Measurements from ENCODE around the gene TPST1.

TPST1 gene

DNA sequence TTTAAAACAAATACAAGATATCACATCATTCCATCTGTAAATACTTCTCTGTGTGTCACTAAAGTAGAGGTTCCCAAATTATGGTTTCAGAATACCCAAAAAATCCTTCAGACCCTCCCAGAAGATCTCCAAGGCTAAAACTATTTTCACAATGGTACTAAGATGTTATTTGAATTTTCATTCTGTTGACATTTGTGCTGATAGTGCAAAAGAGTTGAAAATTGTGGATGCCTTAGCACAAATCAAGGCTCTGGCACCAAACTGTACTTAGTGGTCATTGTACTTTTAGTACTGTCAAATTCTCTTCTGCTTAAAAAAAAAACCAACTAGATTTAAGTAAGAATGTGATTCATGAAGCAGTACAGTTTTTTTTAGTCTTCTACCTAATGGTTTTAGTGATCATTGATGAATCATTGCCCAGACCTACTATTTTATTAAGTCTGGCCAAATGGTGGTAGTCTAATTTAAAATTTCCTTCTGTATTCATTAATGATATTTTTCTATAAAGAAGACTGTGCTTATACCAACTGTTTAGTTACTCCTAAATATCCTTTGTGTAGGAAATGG, 50.5 kb downstream of the TPST1 start:
- Histone ChIP-seq H3K27me3 (ENCODE audit: control insufficient read depth, insufficient read depth, low read length) (no peaks in the 10 kb centered on the region), H3K4me1 (peaks cover 5% of the 10 kb centered on the region), H3K36me3 (ENCODE audit: control insufficient read depth, insufficient read depth, low read length) (no peaks in the 10 kb centered on the region), H3K79me2 (peaks cover 6% of the 10 kb centered on the region), H2AFZ (no peak overlapping the region), H3K4me3 (ENCODE audit: low read depth, low read length) (no peak overlapping the region), H3K27ac (no peak overlapping the region), H3K9ac (no peak overlapping the region), H3K4me2 (ENCODE audit: low read length) (no peak overlapping the region), H3K9me3 (ENCODE audit: control insufficient read depth, low read length) (no peaks in the 10 kb centered on the region)
- TF ChIP-seq, protein P1, sequence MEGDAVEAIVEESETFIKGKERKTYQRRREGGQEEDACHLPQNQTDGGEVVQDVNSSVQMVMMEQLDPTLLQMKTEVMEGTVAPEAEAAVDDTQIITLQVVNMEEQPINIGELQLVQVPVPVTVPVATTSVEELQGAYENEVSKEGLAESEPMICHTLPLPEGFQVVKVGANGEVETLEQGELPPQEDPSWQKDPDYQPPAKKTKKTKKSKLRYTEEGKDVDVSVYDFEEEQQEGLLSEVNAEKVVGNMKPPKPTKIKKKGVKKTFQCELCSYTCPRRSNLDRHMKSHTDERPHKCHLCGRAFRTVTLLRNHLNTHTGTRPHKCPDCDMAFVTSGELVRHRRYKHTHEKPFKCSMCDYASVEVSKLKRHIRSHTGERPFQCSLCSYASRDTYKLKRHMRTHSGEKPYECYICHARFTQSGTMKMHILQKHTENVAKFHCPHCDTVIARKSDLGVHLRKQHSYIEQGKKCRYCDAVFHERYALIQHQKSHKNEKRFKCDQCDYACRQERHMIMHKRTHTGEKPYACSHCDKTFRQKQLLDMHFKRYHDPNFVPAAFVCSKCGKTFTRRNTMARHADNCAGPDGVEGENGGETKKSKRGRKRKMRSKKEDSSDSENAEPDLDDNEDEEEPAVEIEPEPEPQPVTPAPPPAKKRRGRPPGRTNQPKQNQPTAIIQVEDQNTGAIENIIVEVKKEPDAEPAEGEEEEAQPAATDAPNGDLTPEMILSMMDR (IDR thresholded peaks at IDR 0.05): no peak

DNA sequence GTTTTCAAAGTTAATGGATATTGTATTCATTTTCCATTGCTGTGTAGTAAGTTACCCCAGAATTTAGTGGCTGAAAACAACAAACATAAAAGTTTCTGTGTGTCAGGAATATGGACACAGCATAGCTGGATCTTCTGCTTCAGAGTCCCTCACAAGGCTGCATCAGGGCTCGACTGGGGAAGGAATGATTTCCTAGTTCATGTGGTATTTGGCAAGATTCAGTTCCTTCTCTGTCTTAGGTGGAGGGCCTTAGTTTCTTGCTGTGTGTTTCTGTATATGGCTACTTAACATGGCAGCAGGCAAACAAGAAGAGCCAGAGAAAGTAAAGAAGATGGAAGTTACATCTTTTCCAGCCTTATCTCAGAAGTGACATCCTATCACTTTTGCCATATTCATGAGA, 51.1 kb downstream of the TPST1 start:
- no peak overlapping the region for H3K27ac ChIP-seq
- TF ChIP-seq, protein P1 (IDR thresholded peaks at IDR 0.05): no peak
- no peak overlapping the region for H3K4me3 ChIP-seq (ENCODE audit: low read depth, low read length)
- no peaks in the 10 kb centered on the region for H3K9me3 ChIP-seq (ENCODE audit: control insufficient read depth, low read length)
- H3K27me3 ChIP-seq (ENCODE audit: control insufficient read depth, insufficient read depth, low read length): no peaks in the 10 kb centered on the region
- H3K79me2 ChIP-seq: peaks cover 6% of the 10 kb centered on the region
- H2AFZ ChIP-seq: no peak overlapping the region
- peaks cover 9% of the 10 kb centered on the region for H3K4me1 ChIP-seq
- H3K36me3 ChIP-seq (ENCODE audit: control insufficient read depth, insufficient read depth, low read length): no peaks in the 10 kb centered on the region
- H3K9ac ChIP-seq: no peak overlapping the region
- no peak overlapping the region for H3K4me2 ChIP-seq (ENCODE audit: low read length)

DNA sequence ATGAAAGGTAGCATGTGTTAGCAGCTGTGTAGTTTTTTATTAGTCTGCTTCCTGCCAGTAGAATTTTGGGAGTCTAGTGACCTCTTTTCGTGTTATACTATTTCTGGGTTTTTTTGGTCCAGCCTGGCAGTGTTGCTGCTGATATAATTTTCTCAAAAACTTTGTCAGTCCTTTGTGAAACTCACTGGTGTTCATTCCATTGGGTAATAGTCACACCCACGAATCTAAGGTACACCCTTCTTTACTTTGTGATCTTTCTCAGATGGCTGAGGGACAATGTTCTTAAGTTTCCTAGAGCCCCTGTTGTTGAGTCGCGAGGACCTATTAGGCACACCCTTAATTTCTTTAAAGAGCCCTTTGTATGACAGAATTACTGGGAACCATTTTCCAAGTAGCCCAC, 52.3 kb downstream of the TPST1 start:
- TF ChIP-seq, protein P1 (IDR thresholded peaks at IDR 0.05): no peak
- Histone ChIP-seq H3K9me3 (ENCODE audit: control insufficient read depth, low read length) (no peaks in the 10 kb centered on the region), H3K4me1 (peaks cover 19% of the 10 kb centered on the region), H3K4me3 (ENCODE audit: low read depth, low read length) (no peak overlapping the region), H3K27me3 (ENCODE audit: control insufficient read depth, insufficient read depth, low read length) (no peaks in the 10 kb centered on the region), H2AFZ (no peak overlapping the region), H3K79me2 (peaks cover 6% of the 10 kb centered on the region), H3K36me3 (ENCODE audit: control insufficient read depth, insufficient read depth, low read length) (no peaks in the 10 kb centered on the region), H3K4me2 (ENCODE audit: low read length) (no peak overlapping the region), H3K27ac (no peak overlapping the region), H3K9ac (no peak overlapping the region)

DNA sequence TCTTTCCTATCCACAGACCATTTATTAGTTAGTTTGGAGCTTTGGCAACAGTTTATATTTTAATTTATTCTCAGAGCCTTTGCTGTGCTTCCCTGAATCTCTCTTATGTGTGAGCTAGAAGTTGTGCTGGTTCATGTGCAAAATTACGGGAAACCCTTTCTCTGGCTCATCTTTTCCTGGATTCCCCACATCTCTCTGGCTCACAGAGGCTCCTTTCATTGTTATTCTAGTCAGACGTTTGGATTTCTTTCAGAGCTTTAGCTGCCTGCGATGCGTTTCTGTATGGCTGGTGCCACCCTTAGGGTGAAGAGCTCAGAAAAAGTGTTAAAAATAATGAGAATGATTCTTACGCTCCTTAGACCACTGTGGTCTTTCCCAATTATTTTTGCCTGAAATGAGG, 53.3 kb downstream of the TPST1 start:
- Histone ChIP-seq H3K4me3 (ENCODE audit: low read depth, low read length) (no peak overlapping the region), H3K9me3 (ENCODE audit: control insufficient read depth, low read length) (no peaks in the 10 kb centered on the region), H3K4me1 (peaks cover 20% of the 10 kb centered on the region), H3K79me2 (peaks cover 3% of the 10 kb centered on the region), H3K27ac (no peak overlapping the region), H3K36me3 (ENCODE audit: control insufficient read depth, insufficient read depth, low read length) (no peaks in the 10 kb centered on the region), H2AFZ (no peak overlapping the region), H3K27me3 (ENCODE audit: control insufficient read depth, insufficient read depth, low read length) (no peaks in the 10 kb centered on the region), H3K4me2 (ENCODE audit: low read length) (no peak overlapping the region), H3K9ac (no peak overlapping the region)
- TF ChIP-seq, protein P1 (IDR thresholded peaks at IDR 0.05): no peak

DNA sequence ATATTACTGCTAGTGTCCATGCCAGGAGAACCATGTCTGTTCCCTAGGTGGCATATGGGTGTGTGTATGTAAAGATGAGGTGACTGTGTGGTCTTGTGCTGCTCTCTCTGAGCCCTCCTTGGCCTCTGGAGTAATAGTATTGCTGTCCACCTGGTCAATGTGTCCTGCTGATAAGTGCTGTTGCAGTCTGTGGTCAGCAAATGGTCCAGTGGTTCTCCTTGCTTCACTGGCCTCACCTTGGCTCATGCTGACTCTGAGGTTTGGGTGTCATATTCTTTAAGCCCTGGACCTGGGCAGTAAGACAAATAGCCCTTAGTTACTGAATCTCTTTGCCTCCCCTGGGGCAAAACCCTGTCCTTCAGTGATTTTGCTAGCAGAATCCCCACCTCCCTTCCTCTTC, 56.8 kb downstream of the TPST1 start:
- H3K4me1 ChIP-seq: peaks cover 15% of the 10 kb centered on the region
- no peaks in the 10 kb centered on the region for H3K27me3 ChIP-seq (ENCODE audit: control insufficient read depth, insufficient read depth, low read length)
- H3K9ac ChIP-seq: no peak overlapping the region
- peak overlapping the region; percentile 37 for H3K27ac ChIP-seq
- H3K4me3 ChIP-seq (ENCODE audit: low read depth, low read length): no peak overlapping the region
- H3K9me3 ChIP-seq (ENCODE audit: control insufficient read depth, low read length): no peaks in the 10 kb centered on the region
- no peaks in the 10 kb centered on the region for H3K36me3 ChIP-seq (ENCODE audit: control insufficient read depth, insufficient read depth, low read length)
- peaks cover 7% of the 10 kb centered on the region for H3K79me2 ChIP-seq
- TF ChIP-seq, protein P1 (IDR thresholded peaks at IDR 0.05): no peak
- H3K4me2 ChIP-seq (ENCODE audit: low read length): peak overlapping the region; percentile 39
- H2AFZ ChIP-seq: peak overlapping the region; percentile 10

All from parathyroid adenoma (tissue), 2 donors.